Activated naive CD4-positive, alpha-beta T cell treated with anti-CD3 and anti-CD28 coated beads, Interleukin-2, amount 50 U/mL, for 72 hours (primary cell): Measurements from ENCODE around the gene C2orf68. TPM values are rescaled to one million over a fixed set of nuclear protein-coding genes. Genes with fewer than 3 reads are reported as not detected.

Experiments used
- total RNA-seq, 2 donors: library from RNA; stranded (reverse); gene quantifications; one replicate each; pipeline ENCODE4 v1.2.3, GENCODE V29; 2022

Gene C2orf68
- total RNA-seq, 2 donors from 2014 or later, result 28.8 to 38.9 TPM

Other genes starting within 250 kb of the C2orf68 start
- 10 to 100 TPM; 38.0 to 39.8 TPM for gene CAPG, start 201.7 kb downstream of the C2orf68 start, total RNA-seq
- 1 to 10 TPM in 1 of 2 donors, under 1 TPM in 1; 0.55 to 2.5 TPM for gene SH2D6, start 193.4 kb downstream of the C2orf68 start, total RNA-seq
- 100 to 1,000 TPM; 271 to 281 TPM for gene MAT2A, start 72.9 kb downstream of the C2orf68 start, total RNA-seq
- gene GGCX, start 50.6 kb downstream of the C2orf68 start, total RNA-seq, result 10 to 100 TPM; 21.2 to 21.5 TPM
- 100 to 1,000 TPM; 119 to 135 TPM for gene VAMP8, start 34.5 kb downstream of the C2orf68 start, total RNA-seq
- gene VAMP5, start 27.6 kb downstream of the C2orf68 start, total RNA-seq, result 10 to 100 TPM; 50.6 to 68.0 TPM
- gene RNF181, start 16.3 kb downstream of the C2orf68 start, total RNA-seq, result 100 to 1,000 TPM; 128 to 163 TPM
- gene TMEM150A, start 9.4 kb downstream of the C2orf68 start, total RNA-seq, result 1 to 10 TPM in 1 of 2 donors, under 1 TPM in 1; 0.91 to 3.1 TPM
- gene USP39, start 4.1 kb upstream of the C2orf68 start, total RNA-seq, result 100 to 1,000 TPM in 1 of 2 donors, 10 to 100 TPM in 1; 70.7 to 105 TPM
- not detected for gene SFTPB, start 56.1 kb upstream of the C2orf68 start, total RNA-seq
- gene GNLY, start 82.3 kb upstream of the C2orf68 start, total RNA-seq, result 10 to 100 TPM; 24.0 to 31.8 TPM
- not detected for gene ATOH8, start 141.9 kb upstream of the C2orf68 start, total RNA-seq